HK-2 (cell line): Measurements from ENCODE around the gene FKBP2.

Experiments used
- DNase-seq: peaks from one replicate; pipeline ENCODE4 v3.0.0-alpha.2; 2018; ENCODE audit not compliant: unreplicated experiment

Gene FKBP2

GRCh38 chr11:64285885-64286800 is 45.2 kb downstream of the FKBP2 start:
- peak; percentile 31 for DNase-seq

- DNase-seq: no peak
These were observed 45.9 kb downstream of the FKBP2 start for GRCh38 chr11:64286801-64287159.

- DNase-seq: no peak
These were observed 46.9 kb downstream of the FKBP2 start for GRCh38 chr11:64287676-64288352.

GRCh38 chr11:64288353-64288750 is 47.5 kb downstream of the FKBP2 start:
- no peak for DNase-seq

GRCh38 chr11:64289002-64289564 is 48.2 kb downstream of the FKBP2 start:
- no peak for DNase-seq

GRCh38 chr11:64290352-64291261 is 49.7 kb downstream of the FKBP2 start:
- no peak for DNase-seq

GRCh38 chr11:64291262-64291751 is 50.4 kb downstream of the FKBP2 start, which contains the start of gene KCNK4:
Gene KCNK4, plus strand, starts transcription at chr11:64291302. Its CDS starts 1,717 bp downstream, at chr11:64293019.
- no peak for DNase-seq

- no peak for DNase-seq
These were observed 51.0 kb downstream of the FKBP2 start for GRCh38 chr11:64291752-64292459.

- DNase-seq: no peak
These were observed 51.8 kb downstream of the FKBP2 start for GRCh38 chr11:64292460-64293254.
